Nucleus accumbens (tissue), 56 donors: Measurements from ENCODE around the gene EGLN1.

ENCODE experiments used
- DNase-seq, 56 donors: peaks; one replicate each; lab custom pipeline; 2025; lab: John Stamatoyannopoulos, UW

EGLN1 gene

GRCh38 chr1:231401478-231401877 lies 20.6 kb downstream of the EGLN1 start:
- no peak for DNase-seq

DNA sequence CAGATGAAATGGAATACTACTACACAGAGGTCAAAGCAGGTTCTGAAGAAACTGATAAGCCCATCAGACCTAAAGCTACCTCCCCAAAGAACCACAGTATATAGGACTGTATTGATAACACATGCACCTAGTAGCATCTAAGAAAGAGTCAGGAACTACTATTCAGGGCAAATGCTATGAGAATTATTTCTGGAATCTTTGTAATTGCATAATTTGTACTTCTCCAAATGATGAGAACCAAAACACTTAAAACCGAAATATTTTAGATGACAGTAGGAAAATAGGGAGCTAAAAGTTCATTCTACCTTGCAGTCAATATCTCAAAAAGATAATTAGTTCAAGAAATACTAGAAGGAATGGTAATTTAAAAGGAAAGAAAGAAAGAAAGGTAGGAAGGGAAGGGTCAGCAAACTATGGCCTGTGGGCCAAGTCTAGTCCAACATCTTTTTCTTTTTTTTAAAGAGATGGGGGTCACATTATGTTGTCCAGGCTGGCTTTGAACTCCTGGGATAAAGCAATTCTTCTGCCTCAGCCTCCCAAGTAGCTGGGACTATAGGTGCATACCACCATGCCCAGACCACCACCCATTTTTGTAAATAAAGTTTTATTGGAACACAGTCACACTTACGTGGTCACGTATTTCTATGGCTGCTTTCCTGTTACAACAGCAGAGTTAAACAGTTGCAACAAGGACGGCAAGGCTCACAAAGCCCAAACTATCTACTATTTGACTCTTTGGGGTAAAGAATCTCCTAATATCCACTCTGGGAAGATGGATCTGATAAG lies 24.0 kb downstream of the EGLN1 start:
- DNase-seq = no peak

- no peak for DNase-seq
Measured at GRCh38 chr1:231396643-231397042, 25.4 kb downstream of the EGLN1 start.

- DNase-seq = no peak
Measured at GRCh38 chr1:231395998-231396390, 26.1 kb downstream of the EGLN1 start.

- DNase-seq = no peak
Measured at GRCh38 chr1:231395076-231395997, 26.8 kb downstream of the EGLN1 start.

- DNase-seq = no peak
Measured at GRCh38 chr1:231393668-231394067, 28.4 kb downstream of the EGLN1 start.

DNA sequence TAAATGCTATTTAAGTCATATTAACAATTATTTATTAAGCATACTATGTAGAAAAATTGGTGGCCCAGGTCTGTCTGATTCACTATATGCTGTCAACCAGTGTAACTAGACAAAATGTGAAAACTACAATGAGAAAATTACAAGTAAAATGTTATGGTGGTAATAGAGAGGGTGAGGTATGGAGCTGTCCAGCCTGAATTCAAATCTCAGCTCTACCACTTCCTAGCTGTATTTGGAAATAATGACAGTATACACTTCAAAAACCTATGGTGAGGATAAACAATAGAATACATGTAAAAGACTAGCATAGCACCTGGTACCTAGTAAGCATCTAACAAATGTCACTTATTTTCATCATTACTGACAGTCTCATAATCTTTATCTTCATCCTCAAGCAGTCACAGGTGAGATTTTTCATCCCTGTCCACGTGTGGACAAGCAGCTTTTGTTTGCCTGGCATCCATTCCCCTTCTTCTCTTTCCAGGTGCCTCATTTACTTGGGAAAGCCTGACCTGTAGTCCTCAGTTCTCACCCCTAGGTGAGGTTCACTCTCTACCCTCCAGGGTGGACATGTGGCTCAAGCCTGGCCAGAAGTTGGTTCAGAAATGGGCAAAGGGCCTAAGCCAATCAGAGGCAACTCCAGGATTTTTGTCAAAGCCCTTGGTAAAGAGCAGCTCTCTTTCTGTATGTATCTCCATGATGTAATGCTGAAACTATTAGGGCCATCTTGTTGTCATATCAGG lies 29.5 kb downstream of the EGLN1 start:
- DNase-seq = no peak

DNA sequence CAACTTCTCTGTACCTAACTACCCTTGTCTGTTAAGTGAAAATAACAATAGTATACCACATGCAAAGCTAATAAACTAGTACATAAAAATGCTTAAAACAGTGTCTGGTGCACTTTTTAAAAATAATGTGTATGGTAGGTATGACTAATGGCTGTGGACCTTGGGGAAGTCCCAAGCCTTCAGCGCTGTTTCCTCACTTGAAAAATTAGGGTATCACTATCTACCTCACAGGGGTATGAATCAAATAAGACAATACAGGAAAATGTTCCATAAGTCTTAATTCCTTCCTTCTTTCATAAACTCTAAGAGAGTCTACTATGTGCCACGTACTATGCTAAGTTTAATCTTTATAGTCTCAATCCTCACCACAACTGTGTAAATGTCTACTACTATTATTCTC lies 32.0 kb downstream of the EGLN1 start:
- no peak for DNase-seq

- no peak for DNase-seq
Measured at GRCh38 chr1:231387770-231388669, 34.1 kb downstream of the EGLN1 start.

DNA sequence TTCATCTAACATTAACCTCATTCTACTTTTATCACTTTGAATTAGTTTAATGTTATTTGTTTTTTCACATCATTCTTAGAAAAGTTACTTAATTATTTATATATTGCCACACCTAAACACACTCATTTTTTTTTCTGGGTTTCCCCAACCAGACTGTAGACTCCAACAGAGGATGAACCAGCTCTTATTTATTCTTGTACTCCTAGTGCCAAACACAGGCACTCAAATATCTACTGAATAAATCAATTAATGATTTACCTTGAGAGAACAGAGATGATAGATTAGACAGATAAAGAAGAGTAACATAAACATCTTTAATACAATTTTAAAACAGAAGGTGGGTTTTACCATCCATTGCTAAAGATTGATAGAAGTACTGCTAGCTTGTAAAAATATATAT lies 35.6 kb downstream of the EGLN1 start:
- DNase-seq = no peak

- DNase-seq = no peak
Measured at GRCh38 chr1:231385416-231385748, 36.7 kb downstream of the EGLN1 start.

DNA sequence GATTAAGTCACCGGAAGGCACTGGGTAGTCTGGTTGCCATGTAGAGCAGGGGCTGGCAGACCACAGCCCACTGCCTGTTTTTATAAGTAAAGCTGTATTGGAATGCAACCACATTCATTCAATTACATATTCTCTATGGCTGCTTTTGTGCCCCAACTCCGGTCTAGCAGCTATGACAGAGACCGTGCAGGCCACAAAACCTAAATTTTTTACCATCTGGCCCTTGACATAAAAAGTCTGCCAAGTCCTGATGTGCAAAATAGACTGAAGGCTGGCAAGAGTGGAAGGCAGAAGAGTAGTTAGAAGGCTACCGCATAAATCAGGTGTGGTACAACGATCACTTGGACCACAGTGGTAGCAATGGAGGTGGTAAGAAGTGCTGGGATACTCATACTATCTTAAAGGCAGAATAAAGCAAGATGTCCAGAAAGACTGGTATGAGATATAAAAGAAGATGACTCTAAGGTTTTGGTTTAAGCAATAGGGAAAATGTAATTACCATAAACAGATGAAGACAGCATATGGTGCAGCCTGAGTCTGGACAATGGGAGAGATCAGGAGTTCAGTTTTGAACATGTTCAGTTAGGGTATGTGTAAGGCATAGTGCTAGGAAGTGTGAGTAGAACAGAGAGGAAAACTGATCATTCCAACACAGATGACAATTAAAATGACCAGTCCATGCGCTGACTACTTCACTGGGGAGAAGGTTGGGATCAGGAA lies 37.2 kb downstream of the EGLN1 start:
- DNase-seq = no peak

- DNase-seq = no peak
Measured at GRCh38 chr1:231383159-231383860, 38.8 kb downstream of the EGLN1 start.

DNA sequence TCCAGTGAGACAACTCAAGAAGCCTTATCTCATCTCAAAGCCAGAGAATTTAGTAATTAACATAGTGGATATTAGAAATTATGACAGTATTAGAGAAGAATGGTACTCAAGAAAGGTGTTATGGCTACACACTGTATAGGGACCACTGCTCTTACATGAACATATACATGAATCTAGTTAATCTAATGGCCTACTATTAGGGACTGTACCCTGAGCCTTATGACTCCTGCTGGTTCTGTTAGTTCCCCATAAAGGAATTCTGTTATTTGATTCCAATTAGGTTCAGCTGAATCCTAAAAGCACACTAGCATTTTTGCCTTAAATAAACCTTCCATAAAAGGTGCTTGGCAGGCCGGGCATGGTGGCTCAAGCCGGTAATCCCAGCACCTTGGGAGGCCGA lies 39.7 kb downstream of the EGLN1 start:
- DNase-seq = no peak

GRCh38 chr1:231381729-231382128 lies 40.4 kb downstream of the EGLN1 start:
- no peak for DNase-seq

DNA sequence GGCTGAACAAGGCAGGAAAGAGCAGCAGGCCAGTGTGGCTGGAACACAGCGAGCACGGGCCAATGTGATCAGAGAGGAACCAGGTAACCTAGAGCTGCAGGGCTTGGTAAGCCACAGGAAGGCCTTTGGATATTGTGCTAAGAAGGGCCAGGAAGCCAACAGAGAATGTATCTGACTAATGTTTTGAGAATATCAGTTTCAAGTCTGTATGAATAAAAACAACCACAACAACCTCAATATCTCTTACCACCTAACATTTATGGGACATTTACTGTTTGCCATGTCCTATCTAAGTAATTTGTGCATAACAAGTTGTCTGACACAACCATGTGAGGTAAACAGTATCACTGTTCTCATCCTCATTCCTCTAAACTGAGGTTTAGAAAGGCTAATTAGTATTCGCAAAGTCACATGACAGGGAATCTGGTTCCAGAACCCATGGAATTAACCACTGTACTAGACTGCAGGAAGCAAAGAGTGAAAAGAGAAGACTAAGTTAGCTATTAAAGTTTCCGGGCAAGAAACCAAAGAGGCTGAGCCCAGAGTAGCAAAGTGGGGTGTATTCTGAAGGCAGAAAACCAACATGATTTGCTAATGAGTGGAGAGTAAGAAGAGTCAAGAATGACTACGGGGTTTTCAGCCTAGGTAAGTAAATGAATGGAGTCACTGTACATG lies 45.1 kb downstream of the EGLN1 start:
- no peak for DNase-seq

DNA sequence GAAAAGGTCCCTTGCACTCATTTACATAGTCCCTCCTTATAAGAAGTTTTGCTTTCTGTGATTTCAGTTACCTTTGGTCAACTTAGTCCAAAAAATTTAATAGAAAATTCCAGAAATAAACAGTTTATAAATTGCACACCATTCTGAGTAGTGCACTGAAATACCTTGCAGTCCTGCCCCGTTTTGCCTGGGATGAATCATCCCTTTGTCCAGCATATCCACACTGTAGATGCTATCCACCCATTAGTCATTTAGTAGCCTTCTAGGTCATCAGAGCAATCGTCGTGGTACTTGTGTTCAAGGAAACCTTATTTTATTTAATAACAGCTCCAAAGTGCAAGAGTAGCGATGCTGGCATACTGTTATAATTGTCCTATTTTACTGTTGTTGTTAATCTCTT lies 46.0 kb downstream of the EGLN1 start:
- DNase-seq = no peak

- no peak for DNase-seq
Measured at GRCh38 chr1:231374394-231374793, 47.7 kb downstream of the EGLN1 start.
